SU-DHL-6 (cell line): ENCODE measurements around the gene DPEP1.

Experiments
- EZH2phosphoT487 ChIP-seq: fragments of 200-600 bp; sonication (generic), shearing (Covaris generic); conservative IDR thresholded peaks from 2 replicates; pipeline ENCODE4 v1.6.1; 2018; ENCODE audit warnings: mild to moderate bottlenecking, antibody characterized with exemption, low read length, moderate library complexity, mixed read lengths
- TF ChIP-seq, protein P1 (sequence below): fragments of 200-600 bp; sonication (generic); IDR thresholded peaks from one replicate; pipeline ENCODE4 v1.5.1; 2017; ENCODE audit warnings: antibody characterized with exemption, mild to moderate bottlenecking, low read length, moderate library complexity; ENCODE audit not compliant: insufficient read depth, poor library complexity, severe bottlenecking

DNA sequence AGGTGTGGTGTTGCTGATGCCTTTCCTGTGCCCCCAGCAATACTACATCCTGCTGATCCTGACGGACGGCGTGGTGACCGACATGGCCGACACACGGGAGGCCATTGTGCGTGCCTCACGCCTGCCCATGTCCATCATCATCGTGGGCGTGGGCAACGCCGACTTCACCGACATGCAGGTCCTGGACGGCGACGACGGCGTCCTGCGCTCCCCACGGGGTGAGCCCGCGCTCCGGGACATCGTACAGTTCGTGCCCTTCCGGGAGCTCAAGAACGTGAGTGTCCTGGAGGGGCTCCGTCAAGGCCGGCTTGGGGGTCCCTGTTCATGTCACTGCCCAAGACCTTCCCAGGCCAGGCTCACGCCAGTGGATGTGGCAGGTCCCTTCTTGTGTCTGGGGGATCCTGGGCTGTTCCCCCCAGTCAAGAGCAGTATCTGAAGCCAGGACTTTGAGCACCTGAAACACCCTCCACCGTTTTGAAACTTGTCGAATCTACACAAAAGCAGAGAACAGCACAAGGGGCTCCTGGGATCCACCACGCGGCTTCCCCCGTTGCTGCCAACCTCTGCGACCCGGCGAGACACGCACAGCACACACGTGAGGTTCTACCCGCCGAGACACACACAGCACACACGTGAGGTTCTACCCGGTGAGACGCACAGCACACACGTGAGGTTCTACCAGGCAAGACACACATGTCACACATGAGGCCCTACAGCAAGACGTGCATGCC lies 17.9 kb upstream of the DPEP1 start:
- TF ChIP-seq, protein P1, sequence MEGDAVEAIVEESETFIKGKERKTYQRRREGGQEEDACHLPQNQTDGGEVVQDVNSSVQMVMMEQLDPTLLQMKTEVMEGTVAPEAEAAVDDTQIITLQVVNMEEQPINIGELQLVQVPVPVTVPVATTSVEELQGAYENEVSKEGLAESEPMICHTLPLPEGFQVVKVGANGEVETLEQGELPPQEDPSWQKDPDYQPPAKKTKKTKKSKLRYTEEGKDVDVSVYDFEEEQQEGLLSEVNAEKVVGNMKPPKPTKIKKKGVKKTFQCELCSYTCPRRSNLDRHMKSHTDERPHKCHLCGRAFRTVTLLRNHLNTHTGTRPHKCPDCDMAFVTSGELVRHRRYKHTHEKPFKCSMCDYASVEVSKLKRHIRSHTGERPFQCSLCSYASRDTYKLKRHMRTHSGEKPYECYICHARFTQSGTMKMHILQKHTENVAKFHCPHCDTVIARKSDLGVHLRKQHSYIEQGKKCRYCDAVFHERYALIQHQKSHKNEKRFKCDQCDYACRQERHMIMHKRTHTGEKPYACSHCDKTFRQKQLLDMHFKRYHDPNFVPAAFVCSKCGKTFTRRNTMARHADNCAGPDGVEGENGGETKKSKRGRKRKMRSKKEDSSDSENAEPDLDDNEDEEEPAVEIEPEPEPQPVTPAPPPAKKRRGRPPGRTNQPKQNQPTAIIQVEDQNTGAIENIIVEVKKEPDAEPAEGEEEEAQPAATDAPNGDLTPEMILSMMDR = no peak
- TF ChIP-seq EZH2phosphoT487 = no peak
